KOPT-K1 (cell line): ENCODE measurements around the gene CEP104.

Experiments used
- H3K27ac ChIP-seq: fragments of 200-600 bp; sonication (generic); 2 replicates; pipeline ENCODE4 v1.5.1; 2016; ENCODE audit warnings: antibody characterized with exemption, mild to moderate bottlenecking, low read depth, low read length; ENCODE audit not compliant: poor library complexity, severe bottlenecking
- H3K36me3 ChIP-seq: fragments of 200-600 bp; sonication (generic); 2 replicates; pipeline ENCODE4 v1.5.1; 2017; ENCODE audit warnings: antibody characterized with exemption, mild to moderate bottlenecking, low read length, moderate library complexity; ENCODE audit not compliant: insufficient read depth
- H3K9me3 ChIP-seq: fragments of 200-600 bp; sonication (generic); 2 replicates; pipeline ENCODE4 v1.5.1; 2017; ENCODE audit warnings: antibody characterized with exemption, low read length, mild to moderate bottlenecking; ENCODE audit not compliant: insufficient read depth, poor library complexity, severe bottlenecking

CEP104 gene

DNA sequence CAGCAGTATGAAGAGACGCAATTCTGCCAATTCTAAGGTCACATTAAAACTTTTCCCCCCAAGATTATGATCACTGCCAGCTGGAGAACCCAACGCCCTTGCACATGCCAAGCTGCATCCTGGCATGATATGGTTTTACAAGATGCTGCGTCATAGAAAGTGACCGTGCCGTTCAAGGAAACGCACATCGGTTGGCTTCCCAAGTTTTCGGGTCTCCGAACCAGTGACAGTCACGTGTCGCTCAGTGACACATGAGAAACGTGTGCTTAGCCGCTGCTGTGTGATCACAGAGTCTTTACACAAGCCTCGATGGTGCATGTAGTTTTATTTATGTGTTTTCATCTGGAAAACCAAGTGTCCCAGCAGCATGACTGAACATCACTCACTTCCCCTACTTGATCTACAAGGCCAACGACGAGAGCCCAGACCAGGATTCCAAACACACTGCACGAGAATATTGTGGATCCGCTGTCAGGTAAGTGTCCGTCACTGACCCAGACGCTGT, 77.0 kb downstream of the CEP104 start:
- Histone ChIP-seq H3K36me3 (peaks cover 71% of the 10 kb centered on the region), H3K27ac (no peak overlapping the region)

DNA sequence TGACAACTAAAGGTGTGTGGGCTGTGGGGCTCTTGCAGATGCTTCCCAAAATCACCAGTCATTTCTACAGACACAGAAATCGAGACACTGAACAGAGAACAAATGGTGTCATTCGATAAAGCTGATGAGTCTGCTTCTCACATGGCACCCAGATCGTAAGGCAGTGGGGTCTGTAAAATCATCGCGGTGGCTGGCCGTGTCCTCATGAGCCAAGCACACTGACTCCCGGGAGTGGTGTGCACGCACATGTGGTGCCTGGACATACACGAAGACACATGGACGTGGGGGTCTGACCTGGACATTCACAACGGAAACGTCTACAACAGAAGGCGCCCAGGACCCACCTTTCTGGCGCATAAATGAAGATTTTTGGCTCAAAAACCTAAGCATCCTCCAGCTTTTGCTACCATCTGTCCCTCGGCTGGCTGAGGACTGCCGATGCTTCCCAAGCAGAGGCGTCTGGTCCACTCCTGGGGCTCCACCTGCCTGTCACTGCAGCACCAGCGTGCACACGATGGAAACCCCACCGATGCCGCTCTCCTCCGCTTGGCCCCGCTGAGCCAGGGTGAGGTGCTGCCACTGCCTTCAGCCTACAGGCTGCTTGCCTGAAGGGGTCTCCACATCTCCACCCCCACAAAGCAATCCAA, 77.6 kb downstream of the CEP104 start:
- Histone ChIP-seq H3K36me3 (peaks cover 65% of the 10 kb centered on the region), H3K9me3 (no peaks in the 10 kb centered on the region), H3K27ac (no peak overlapping the region)

More for the DNA sequence above, 77.0 kb downstream of the CEP104 start:
- no peaks in the 10 kb centered on the region for H3K9me3 ChIP-seq

DNA sequence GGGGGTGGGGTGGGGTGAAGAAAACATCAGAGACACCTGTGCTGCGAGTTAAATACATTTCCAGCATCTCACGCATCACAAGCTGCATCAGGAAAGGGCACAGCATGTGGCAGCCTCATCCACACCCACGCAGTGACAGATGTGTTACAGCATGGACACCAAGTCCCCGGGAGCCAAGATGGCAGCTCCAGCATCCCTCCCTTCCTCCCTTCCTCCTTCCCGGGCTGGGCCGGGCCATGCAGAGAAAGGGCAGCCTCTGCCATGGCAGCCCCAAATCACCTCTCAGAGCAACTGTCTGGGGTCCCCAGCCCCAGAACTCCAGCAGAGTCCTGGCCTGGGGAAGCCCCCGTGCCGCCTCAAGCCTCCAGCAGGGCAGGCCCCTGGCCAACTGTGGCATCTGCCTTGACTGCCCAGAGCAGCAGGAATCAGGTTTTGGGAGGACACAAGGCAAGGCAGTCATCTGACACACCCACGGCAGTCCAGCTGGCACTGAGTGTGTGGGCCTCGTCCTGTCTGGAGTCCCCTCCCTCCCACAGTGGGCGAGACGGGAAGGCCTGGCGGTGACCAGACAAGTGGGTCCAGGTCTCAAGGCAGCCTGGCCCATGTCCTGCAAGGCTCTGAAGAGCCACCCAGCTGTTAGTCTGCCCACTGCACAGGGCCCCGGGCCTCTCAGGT, 78.3 kb downstream of the CEP104 start:
- Histone ChIP-seq H3K9me3 (no peaks in the 10 kb centered on the region), H3K27ac (no peak overlapping the region), H3K36me3 (peaks cover 59% of the 10 kb centered on the region)

DNA sequence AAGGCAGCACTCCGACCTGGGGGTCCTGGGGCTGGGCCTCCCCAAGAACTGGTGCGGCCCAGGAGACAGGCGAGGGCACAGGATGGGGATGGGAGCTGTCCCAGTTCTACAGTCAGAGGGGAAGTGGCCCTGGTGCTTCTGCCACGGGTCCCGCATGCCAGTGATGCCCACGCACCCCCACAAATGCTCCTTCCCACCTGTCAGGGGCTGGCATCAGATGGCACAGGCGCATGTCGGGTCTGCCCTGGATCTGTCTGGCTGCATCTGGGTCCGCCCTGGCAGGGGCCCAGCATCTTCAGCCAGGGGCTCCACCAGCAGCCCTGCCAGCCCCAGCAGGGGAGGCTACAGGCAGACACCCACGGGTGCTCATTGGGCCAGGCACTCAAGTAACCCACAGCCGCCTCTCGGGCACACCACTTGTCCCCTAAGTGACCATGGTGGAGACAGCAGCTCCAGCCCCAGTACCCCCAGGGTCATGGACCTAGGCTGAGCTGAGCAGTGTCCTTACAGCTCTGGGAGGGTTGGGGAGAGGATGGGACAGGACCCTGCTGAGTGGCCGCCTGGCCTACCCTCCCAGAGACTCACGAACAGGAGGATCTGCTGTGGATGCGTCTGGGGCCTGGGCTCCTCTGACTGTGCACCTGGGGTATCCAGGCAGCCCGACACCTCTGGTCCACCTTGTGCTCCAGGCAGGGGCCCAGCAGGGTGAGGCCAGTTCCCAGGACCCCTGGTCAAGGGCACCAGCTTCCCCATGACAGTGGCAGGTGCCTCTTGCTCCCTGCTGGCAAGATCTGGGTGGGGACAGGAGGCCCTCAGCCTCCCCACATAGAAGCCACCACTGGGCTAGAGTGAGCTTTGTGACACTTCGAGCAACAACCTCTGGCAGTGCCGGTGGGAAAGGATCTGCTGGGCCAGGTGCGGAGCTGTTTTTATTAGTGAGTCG, 79.1 kb downstream of the CEP104 start:
- H3K9me3 ChIP-seq: no peaks in the 10 kb centered on the region
- H3K36me3 ChIP-seq: peaks cover 51% of the 10 kb centered on the region

DNA sequence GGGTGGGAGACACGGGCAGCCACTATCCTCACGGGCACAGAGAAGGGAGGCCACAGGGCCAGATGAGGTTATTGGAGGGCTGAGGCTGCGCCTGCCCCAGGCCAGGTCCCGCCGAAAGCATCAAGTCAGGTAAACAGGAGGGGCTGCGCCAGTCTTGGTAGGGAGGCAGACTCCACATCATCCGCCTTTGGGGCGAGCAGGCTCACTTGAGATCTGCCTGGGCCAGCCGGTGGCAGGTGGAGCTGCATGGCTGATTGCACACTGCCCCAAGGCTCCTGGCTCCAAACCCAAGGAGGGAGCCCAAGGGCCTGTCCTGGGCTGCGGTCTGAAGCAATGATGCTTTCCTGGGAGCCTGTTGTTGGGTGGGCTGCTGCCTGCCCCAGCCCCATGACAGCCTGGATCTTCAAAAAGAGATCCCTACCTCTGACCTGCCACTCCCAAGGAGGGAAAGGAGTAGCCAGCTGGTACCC, 79.9 kb downstream of the CEP104 start:
- no peak overlapping the region for H3K27ac ChIP-seq
- no peaks in the 10 kb centered on the region for H3K9me3 ChIP-seq
- H3K36me3 ChIP-seq: peaks cover 43% of the 10 kb centered on the region

More for the DNA sequence above, 79.1 kb downstream of the CEP104 start:
- H3K27ac ChIP-seq: no peak overlapping the region

DNA sequence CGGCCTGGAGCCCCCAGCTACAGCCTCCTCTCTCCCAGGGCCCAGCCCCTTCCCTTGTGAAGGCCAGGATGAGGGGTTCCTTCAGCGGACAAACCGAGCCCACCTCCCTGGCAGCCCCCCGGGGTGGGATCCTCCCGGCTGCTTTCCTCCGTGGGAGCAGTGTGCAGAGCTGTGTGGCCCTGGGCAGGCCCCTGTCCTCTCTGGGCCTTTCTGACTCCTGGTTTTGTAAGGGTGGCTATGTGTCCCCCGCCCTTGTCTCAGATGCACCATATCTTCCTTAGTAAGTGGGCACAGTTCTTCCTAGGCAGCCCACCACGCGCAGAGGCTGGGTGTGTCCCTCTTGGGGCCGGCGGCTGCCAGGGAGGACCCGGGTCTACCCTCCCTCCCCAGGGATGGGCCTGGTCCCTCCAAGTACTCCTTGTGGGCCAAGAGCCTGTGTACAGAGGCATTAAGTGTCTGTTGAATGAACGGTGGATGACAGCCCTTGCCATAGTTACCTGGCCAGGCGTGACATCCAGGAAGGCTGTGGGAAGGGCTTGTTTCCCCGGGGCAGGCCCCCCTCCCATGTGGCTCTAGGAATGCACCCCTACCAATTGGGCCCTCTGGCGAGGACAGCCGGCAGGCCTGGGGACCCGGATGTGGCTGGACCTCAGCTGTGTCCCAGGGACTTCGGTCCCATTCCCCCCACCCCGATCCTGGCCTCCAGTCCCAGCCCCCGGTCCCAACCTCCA, 80.6 kb downstream of the CEP104 start:
- H3K9me3 ChIP-seq: no peaks in the 10 kb centered on the region
- H3K27ac ChIP-seq: no peak overlapping the region
- H3K36me3 ChIP-seq: peaks cover 36% of the 10 kb centered on the region

DNA sequence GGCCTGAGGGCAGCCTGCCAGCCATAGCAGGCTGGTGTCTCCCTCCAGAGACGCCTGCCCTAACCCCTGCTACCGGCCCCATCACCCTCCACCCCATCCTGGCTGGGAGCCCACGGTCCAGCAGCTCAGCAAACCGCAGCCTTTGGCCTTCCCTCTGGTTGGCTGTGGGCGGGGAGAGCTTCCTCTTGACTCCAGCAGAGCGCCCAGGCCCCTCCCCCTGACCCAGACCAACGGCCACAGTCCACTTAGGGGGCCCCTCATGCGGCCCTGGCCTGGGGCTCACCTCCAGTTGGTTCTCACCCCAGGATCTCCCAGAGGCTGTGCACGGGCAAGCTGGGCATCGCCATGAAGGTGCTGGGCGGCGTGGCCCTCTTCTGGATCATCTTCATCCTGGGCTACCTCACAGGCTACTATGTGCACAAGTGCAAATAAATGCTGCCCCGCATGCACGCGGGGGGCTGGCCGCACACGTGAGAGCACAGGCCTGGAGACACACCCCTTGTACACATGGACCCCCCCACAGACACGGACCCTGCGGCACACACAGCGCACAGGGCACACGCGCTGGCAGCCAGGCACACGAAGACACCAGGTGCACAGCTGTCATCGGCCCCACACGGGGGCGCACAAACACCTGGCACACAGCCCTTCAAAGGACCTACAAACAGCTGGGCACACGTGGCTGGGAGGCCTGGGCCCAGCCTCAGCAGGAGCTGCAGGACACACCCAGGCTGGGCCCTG, 81.4 kb downstream of the CEP104 start:
- H3K27ac ChIP-seq: no peak overlapping the region
- peaks cover 28% of the 10 kb centered on the region for H3K36me3 ChIP-seq
- H3K9me3 ChIP-seq: no peaks in the 10 kb centered on the region

DNA sequence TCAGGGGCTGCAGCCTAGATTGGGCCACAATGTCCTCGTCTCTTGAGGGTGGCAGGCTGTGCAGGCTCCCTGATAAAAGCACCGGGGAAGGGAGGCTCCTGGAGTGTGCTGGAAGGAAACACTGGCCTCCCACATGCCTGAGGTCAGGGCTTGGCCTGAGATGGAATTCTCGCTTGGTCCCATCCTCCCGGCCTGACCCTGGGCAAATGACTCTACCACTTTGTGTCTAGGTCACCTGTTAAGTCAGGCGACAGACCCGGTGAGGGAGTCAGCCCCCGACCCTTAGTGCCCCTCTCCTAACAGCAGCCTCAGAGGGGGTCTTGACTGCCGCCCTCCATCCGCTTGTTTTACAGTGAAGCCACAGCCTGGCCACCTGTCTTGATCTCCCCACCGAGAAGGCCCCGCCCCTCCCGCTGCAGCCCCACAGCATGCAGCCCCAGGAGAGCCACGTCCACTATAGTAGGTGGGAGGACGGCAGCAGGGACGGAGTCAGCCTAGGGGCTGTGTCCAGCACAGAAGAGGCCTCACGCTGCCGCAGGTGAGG, 82.0 kb downstream of the CEP104 start:
- peaks cover 22% of the 10 kb centered on the region for H3K36me3 ChIP-seq
- H3K9me3 ChIP-seq: no peaks in the 10 kb centered on the region
- no peak overlapping the region for H3K27ac ChIP-seq

DNA sequence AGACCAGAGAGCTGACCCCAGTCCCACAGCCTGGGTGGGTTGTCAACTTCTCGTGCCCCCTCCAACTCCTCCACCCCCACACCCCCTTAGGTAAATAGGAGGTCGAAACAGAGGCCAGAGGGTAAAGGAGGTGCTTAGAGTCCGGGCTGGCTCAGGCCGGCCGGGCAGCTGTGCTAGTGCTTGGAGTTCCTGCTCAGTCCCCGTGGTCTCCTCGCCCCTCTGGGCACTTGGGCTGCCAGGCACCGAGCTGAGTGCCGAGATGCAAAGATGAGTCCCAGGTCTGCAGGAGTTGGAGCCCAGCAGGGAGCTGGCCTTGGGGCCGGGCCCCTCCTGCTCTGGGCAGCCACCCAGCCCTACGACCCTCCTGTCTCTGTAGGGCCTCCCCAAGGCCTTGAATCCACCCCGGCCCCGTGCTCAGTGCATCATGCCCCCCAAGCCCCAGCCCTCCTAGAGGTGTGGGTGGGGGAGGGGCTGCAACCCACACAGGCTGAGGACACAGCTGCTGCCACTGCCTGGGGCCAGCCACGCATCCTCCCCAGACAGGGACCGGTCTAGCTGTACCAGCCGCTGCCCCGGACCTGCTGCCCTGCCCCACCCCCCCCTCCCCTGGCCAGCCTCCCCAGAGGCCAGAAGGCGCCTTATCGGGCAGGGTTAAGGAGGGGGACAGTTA, 82.6 kb downstream of the CEP104 start:
- Histone ChIP-seq H3K36me3 (peaks cover 16% of the 10 kb centered on the region; the same call in 1 of the 2 replicates), H3K27ac (no peak overlapping the region), H3K9me3 (no peaks in the 10 kb centered on the region)

DNA sequence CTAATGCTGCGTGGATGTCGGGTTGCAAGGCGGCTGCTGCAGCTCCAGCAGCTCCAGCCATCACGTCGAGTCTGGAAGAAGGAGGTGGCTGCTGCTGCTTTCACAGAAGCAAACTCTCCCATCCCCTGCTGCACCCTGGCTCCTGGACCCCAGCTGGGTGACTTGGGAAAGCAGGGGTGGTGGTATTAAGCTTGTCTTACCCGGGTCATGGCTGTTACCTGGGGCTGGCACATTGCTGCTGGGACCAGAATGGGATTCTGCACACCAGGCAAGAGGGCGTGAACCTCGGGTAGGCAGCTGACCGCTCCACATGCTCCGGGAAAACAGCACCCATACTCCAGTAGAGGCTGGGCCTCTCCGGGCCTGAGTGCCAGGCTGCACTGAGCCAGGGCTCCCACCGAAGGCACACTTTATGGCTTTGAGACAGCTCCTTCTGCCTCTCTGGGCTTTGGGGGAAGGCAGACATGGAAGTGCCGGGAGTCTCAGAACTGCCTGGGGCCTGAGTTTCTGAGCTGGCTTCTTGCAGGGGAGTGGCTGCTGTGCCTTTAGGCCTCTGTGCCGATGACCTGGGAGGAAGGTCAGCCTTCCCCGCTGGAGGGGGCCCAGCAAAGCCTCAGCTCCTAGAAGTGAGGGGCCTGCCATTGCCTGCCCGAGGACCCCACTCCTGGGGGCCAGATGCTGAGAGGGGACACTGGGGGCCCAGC, 83.3 kb downstream of the CEP104 start:
- H3K27ac ChIP-seq: no peak overlapping the region
- H3K36me3 ChIP-seq: peaks cover 9% of the 10 kb centered on the region; the same call in 1 of the 2 replicates
- no peaks in the 10 kb centered on the region for H3K9me3 ChIP-seq

DNA sequence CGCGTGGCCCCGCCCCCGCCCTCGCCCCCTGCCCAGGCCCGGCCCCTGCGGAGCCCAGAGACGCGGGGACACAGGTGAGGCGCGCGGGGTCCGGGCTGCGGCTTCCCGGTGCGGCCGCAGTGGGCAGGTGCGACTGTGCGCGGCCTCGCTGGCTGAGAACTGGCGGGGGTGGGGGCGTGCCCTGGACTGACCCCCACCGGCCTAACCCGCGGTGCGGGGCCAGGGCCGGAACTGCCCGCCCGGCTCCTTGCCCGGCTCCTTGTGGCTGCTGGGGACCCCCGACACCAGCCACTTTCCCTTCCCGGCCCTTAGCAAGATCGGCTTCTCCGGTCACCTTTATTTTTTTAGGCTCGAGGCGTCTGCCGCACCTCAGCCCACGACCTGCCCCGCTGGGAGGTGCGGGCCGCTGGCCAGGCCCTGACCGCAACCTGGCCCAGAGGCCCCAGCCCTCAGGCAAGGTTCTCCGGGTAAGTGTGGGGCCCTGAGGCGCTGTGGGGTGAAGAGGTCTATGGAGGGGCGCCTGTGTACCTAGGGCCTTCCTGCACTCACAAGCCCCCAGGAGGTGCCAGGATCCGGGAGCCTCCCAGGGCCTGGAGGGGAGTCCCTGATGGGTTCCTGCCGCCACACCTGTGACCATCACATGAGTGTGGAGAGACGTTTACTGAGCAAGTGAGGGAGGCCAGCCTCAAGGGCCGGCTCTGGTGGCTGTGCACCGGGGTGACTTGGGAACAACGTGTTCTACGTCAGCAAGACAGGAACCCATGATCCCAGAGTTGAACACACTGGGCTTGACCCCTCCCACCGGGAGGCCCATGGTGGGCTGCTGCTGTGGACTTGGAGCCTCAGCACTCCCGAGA, 84.1 kb downstream of the CEP104 start, which contains the start of gene SMIM1:
Gene SMIM1, plus strand, starts transcription at position 35 of the 857 bp plus-strand sequence. CDS start 2,625 bp downstream, outside the sequence.
- no peaks in the 10 kb centered on the region for H3K9me3 ChIP-seq
- peaks cover 1% of the 10 kb centered on the region; the same call in 1 of the 2 replicates for H3K36me3 ChIP-seq
- no peak within 1 kb of the TSS for H3K27ac ChIP-seq
